Renal cortex interstitium (tissue), 11 donors: ENCODE measurements around the gene ARGLU1. TPM values are rescaled to one million over a fixed set of nuclear protein-coding genes. Genes with fewer than 3 reads are reported as not detected.

Source experiments
- DNase-seq, 11 donors: peaks; one replicate each; pipeline ENCODE4 v3.0.0-alpha.2; 2013; ENCODE audit warnings: low read depth in 9 of 11, low spot score in 4 of 11; ENCODE audit errors: extremely low read depth in 1 of 11
- polyA plus RNA-seq, 3 donors: library from polyadenylated mRNA; unstranded; fragments of 120-200 nt; gene quantifications; one replicate each; pipeline ENCODE4 v1.2.1, GENCODE V29; 2013; ENCODE audit not compliant: insufficient read length in 3 of 3

ARGLU1 gene
- polyA plus RNA-seq, 3 donors: 338 to 417 (median 379) TPM

GRCh38 chr13:106517109-106517847 is 50.7 kb downstream of the ARGLU1 start:
- no peak for DNase-seq

- DNase-seq: no peak
Observed at GRCh38 chr13:106515635-106516254, 52.2 kb downstream of the ARGLU1 start.

- DNase-seq: no peak
Observed at GRCh38 chr13:106514928-106515634, 52.9 kb downstream of the ARGLU1 start.

GRCh38 chr13:106513025-106513983 is 54.6 kb downstream of the ARGLU1 start:
- no peak for DNase-seq

- no peak for DNase-seq
Observed at GRCh38 chr13:106507560-106508274, 60.2 kb downstream of the ARGLU1 start.

GRCh38 chr13:106506286-106506685 is 61.7 kb downstream of the ARGLU1 start:
- DNase-seq: no peak

GRCh38 chr13:106505732-106506131 is 62.2 kb downstream of the ARGLU1 start:
- DNase-seq: no peak

- DNase-seq: no peak
Observed at GRCh38 chr13:106505295-106505694, 62.6 kb downstream of the ARGLU1 start.

- DNase-seq: no peak
Observed at GRCh38 chr13:106503730-106504453, 64.0 kb downstream of the ARGLU1 start.

GRCh38 chr13:106503272-106503671 is 64.7 kb downstream of the ARGLU1 start:
- DNase-seq: no peak

- DNase-seq: no peak
Observed at GRCh38 chr13:106500445-106500844, 67.5 kb downstream of the ARGLU1 start.

GRCh38 chr13:106499896-106500295 is 68.0 kb downstream of the ARGLU1 start:
- no peak for DNase-seq

- DNase-seq: no peak
Observed at GRCh38 chr13:106499113-106499512, 68.8 kb downstream of the ARGLU1 start.

- DNase-seq: no peak
Observed at GRCh38 chr13:106498571-106498970, 69.4 kb downstream of the ARGLU1 start.

- DNase-seq: no peak
Observed at GRCh38 chr13:106498158-106498557, 69.8 kb downstream of the ARGLU1 start.

- DNase-seq: no peak
Observed at GRCh38 chr13:106497079-106497478, 70.9 kb downstream of the ARGLU1 start.

GRCh38 chr13:106496072-106496997 is 71.6 kb downstream of the ARGLU1 start:
- no peak for DNase-seq
